OCI-LY1 (cell line): ENCODE measurements around the gene KCNE1.

Experiments
- CTCF ChIP-seq: fragments of 200-600 bp; sonication (generic), shearing (Covaris generic); IDR thresholded peaks from 2 replicates; pipeline ENCODE4 v1.5.1; 2017; ENCODE audit warnings: mild to moderate bottlenecking, antibody characterized with exemption, low read length, moderate library complexity, mixed read lengths
- EZH2 ChIP-seq: fragments of 200-600 bp; sonication (generic), shearing (Covaris generic); IDR thresholded peaks from 2 replicates; pipeline ENCODE4 v1.8.0; 2017; ENCODE audit warnings: borderline replicate concordance, mixed run types, mild to moderate bottlenecking, antibody characterized with exemption, low read length, moderate library complexity, mixed read lengths

- no peak for TF ChIP-seq CTCF
- no peak for TF ChIP-seq EZH2
These were observed 21.9 kb upstream of the KCNE1 start for GRCh38 chr21:34533938-34534337.
